ENCODE data around the gene FAS. TPM values are rescaled to one million over a fixed set of nuclear protein-coding genes. Genes with fewer than 3 reads are reported as not detected.
"Not testable (repeated sequence)": the region's sequence is repeated elsewhere in the genome, so short reads cannot be mapped to it uniquely, and the experiment has no call there.

FAS gene
- total RNA-seq, 1 donor from 2014 or later, result 36.1 TPM

DNA sequence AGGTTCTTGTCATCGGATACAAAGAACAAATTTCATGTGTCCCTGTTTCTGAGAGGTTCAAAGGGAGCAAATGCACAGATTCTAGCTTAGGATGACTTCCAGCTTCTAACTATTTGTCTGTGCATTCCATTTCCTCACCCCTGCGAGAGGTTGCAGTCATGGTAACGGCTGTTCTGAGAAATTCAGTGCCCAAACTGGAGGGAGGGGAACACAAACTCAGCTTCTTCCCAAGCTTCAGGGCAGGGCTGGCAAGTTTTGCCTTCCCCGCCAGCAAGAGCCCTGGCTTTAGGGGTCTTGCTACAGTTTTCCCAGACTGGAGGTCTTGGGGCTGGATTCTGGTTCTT is 11.1 kb downstream of the FAS start:
- no peak overlapping the region for H3K4me3 ChIP-seq (ENCODE audit: low read depth, low read length)
- H3K36me3 ChIP-seq (ENCODE audit: control insufficient read depth, insufficient read depth, low read length), result peaks cover 1% of the 10 kb centered on the region
- no peaks in the 10 kb centered on the region for H3K27me3 ChIP-seq (ENCODE audit: control insufficient read depth, insufficient read depth, low read length)
- DNase-seq (ENCODE audit: low read depth) (no peak), FAIRE-seq (no peak)
- TF ChIP-seq CTCF (IDR thresholded peaks at IDR 0.05; ENCODE audit: insufficient read depth, low read length, severe bottlenecking), result no peak

DNA sequence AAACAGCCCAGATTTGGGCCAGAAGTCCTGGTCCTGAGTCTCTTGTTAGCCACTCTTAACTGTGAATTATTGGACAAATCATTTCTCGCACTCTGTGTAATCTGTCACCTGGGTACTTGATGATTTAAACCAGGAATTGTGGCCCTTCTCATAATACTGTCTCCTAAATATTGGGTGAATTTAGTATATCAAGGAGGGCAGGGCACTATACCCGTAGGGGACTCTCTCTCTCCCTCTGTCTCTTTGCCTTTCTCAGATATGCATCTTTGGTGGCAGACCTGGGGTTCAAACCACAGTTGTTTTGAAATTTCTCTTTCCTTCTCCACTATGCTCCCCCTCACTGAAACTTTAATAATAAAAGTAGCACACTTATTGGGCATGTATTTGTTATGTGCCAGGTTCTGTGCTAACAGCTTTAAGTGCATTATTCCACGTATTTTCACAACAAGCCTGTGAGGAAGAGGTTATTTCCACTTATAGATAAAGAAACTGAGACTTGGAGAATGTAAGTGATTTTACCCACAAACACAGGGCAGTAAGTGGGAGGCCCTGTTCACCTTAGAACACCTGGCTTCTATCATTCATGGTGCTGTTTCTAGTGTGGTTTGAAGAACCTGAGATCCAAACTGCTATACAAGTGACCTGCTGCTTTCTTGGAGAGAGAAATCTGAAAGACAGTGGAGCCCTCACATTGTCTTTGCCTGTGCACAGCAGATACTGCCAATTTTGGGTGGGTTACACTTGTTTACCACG is 11.8 kb downstream of the FAS start:
- no peak for DNase-seq (ENCODE audit: low read depth)
- TF ChIP-seq CTCF (IDR thresholded peaks at IDR 0.05; ENCODE audit: insufficient read depth, low read length, severe bottlenecking), result no peak
- FAIRE-seq, result no peak

DNA sequence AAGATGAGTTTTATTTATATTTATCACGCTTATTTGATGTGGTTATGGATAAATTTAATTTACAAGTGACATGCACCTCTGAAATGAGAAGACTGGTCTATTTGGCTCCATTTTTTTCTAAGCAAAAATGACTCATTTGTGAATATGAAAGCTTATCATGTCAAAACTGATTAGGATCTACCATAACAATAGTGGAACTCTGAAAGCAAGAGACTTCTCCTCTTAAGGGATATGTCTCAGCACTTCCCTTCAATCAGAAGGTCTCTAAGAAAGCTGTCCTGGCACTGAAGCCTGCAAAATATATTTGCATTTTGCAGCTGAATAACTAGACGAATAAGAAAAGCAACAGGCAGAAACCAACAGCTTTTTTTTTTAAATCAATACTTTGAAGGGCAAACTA is 12.7 kb downstream of the FAS start:
- no peak for TF ChIP-seq CTCF (IDR thresholded peaks at IDR 0.05; ENCODE audit: insufficient read depth, low read length, severe bottlenecking)
- no peak for DNase-seq (ENCODE audit: low read depth)
- H3K36me3 ChIP-seq (ENCODE audit: control insufficient read depth, insufficient read depth, low read length), result peaks cover 1% of the 10 kb centered on the region
- H3K4me3 ChIP-seq (ENCODE audit: low read depth, low read length), result no peak overlapping the region
- no peaks in the 10 kb centered on the region for H3K27me3 ChIP-seq (ENCODE audit: control insufficient read depth, insufficient read depth, low read length)
- FAIRE-seq, result no peak

More for the DNA sequence above, 11.8 kb downstream of the FAS start:
- no peaks in the 10 kb centered on the region for H3K27me3 ChIP-seq (ENCODE audit: control insufficient read depth, insufficient read depth, low read length)
- H3K4me3 ChIP-seq (ENCODE audit: low read depth, low read length), result no peak overlapping the region
- peaks cover 1% of the 10 kb centered on the region for H3K36me3 ChIP-seq (ENCODE audit: control insufficient read depth, insufficient read depth, low read length)

GRCh38 chr10:89007129-89007893 is 16.7 kb downstream of the FAS start:
- DNase-seq (ENCODE audit: low read depth) (no peak), FAIRE-seq (no peak)
- Histone ChIP-seq H3K4me3 (ENCODE audit: low read depth, low read length) (no peak overlapping the region), H3K27me3 (ENCODE audit: control insufficient read depth, insufficient read depth, low read length) (no peaks in the 10 kb centered on the region), H3K36me3 (ENCODE audit: control insufficient read depth, insufficient read depth, low read length) (peaks cover 6% of the 10 kb centered on the region)
- TF ChIP-seq CTCF (IDR thresholded peaks at IDR 0.05; ENCODE audit: insufficient read depth, low read length, severe bottlenecking), result no peak

DNA sequence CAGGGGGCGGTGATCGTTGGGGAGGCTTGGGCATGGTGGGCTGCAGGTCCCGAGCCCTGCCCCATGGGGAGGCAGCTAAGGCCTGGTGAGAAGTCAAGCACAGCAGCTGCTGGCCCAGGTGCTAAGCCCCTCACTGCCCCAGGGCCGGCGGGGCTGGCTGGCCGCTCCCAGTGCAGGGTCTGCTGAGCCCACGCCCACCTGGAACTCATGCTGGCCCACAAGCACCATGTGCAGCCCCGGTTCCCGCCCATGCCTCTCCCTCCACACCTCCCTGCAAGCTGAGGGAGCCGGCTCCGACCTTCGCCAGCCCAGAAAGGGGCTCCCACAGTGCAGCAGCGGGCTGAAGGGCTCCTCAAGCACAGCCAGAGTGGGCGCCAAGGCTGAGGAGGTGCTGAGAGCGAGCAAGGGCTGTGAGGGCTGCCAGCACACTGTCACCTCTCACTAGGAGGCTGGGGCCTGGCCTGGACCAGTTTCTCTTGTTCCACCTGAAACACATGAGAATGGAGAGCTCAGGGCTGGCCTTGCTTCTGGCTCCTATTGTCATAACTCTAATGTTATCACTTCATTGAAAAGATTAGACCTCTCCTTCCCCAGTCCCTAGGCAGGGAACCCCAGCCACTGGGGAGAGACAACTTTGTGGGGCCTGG is 28.2 kb downstream of the FAS start:
- not testable (repeated sequence) for H3K27me3 ChIP-seq (ENCODE audit: control insufficient read depth, insufficient read depth, low read length); H3K4me3 ChIP-seq (ENCODE audit: low read depth, low read length); H3K36me3 ChIP-seq (ENCODE audit: control insufficient read depth, insufficient read depth, low read length); FAIRE-seq; DNase-seq (ENCODE audit: low read depth)
